Brain microvascular endothelial cell (primary cell): ENCODE measurements around the gene CPXM2.

Experiments
- DNase-seq: peaks from one replicate; pipeline ENCODE4 v3.0.0-alpha.2; 2020
- H3K27ac ChIP-seq: fragments of 250-450 bp; sonication (Bioruptor Pico); 2 replicates; pipeline ENCODE4 v1.5.1; 2020; ENCODE audit warnings: mild to moderate bottlenecking, moderate library complexity
- H3K27me3 ChIP-seq: fragments of 250-450 bp; sonication (Bioruptor Pico); replicated peaks from 2 replicates; pipeline ENCODE4 v1.5.1; 2020; ENCODE audit warnings: mild to moderate bottlenecking
- H3K36me3 ChIP-seq: fragments of 250-450 bp; sonication (Bioruptor Pico); replicated peaks from 2 replicates; pipeline ENCODE4 v1.5.1; 2020; ENCODE audit warnings: mild to moderate bottlenecking
- H3K4me3 ChIP-seq: 2 replicates; pipeline ENCODE4 v1.5.1; 2011; ENCODE audit warnings: low read depth, mild to moderate bottlenecking, control low read depth, low read length, moderate library complexity
- CTCF ChIP-seq: IDR thresholded peaks from 2 replicates; pipeline ENCODE4 v1.5.1; 2011; ENCODE audit warnings: low read depth, mild to moderate bottlenecking, moderate library complexity, low read length, control low read depth, inconsistent platforms; ENCODE audit errors: missing control alignments
- in situ Hi-C: cut with HindIII; loops from 2 replicates; pipeline ENCODE4 v1.10.0; 2017; ENCODE audit warnings: low sequenced_read_pairs, low pct_ligation_motif_present

Gene CPXM2

GRCh38 chr10:123868038-123869019, 23.3 kb downstream of the CPXM2 start:
- no peak overlapping the region for H3K27ac ChIP-seq

GRCh38 chr10:123865880-123866279, 25.7 kb downstream of the CPXM2 start:
- H3K4me3 ChIP-seq: no peak overlapping the region
- no peaks in the 10 kb centered on the region for H3K27me3 ChIP-seq
- no peaks in the 10 kb centered on the region for H3K36me3 ChIP-seq
- no peak for DNase-seq
- in situ Hi-C loops: no loop called here
- TF ChIP-seq CTCF: no peak
- H3K27ac ChIP-seq: no peak overlapping the region

More at GRCh38 chr10:123868038-123869019, 23.3 kb downstream of the CPXM2 start:
- H3K4me3 ChIP-seq: no peak overlapping the region
- no peaks in the 10 kb centered on the region for H3K27me3 ChIP-seq
- DNase-seq: no peak
- in situ Hi-C loops: no loop called here
- H3K36me3 ChIP-seq: no peaks in the 10 kb centered on the region
- TF ChIP-seq CTCF: no peak

GRCh38 chr10:123865350-123865749, 26.3 kb downstream of the CPXM2 start:
- H3K4me3 ChIP-seq: no peak overlapping the region
- in situ Hi-C loops: no loop called here
- H3K36me3 ChIP-seq: no peaks in the 10 kb centered on the region
- no peaks in the 10 kb centered on the region for H3K27me3 ChIP-seq
- TF ChIP-seq CTCF: no peak
- DNase-seq: no peak
- no peak overlapping the region for H3K27ac ChIP-seq

DNA sequence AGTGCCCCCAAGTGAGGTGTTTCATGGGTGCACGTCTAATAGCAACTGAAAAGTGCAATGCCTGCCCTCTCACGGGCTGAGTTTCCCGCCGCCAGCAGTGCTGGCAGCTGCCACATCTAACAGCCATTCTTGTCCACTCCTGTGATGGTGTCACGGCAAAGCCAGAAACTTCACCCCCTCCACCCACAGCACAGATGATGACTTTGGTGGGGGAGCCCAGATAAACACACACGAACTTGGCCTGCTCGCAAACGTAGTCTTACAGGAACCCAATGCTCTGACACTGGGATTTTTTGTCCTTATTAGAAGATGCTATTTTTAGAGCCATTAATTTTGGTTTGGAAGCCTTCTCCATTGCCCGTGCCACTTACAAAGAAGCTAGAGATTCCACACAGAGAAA, 26.7 kb downstream of the CPXM2 start:
- no peak overlapping the region for H3K4me3 ChIP-seq
- no peak overlapping the region for H3K27ac ChIP-seq
- in situ Hi-C loops: no loop called here
- DNase-seq: no peak
- no peaks in the 10 kb centered on the region for H3K36me3 ChIP-seq
- no peak for TF ChIP-seq CTCF
- H3K27me3 ChIP-seq: no peaks in the 10 kb centered on the region

DNA sequence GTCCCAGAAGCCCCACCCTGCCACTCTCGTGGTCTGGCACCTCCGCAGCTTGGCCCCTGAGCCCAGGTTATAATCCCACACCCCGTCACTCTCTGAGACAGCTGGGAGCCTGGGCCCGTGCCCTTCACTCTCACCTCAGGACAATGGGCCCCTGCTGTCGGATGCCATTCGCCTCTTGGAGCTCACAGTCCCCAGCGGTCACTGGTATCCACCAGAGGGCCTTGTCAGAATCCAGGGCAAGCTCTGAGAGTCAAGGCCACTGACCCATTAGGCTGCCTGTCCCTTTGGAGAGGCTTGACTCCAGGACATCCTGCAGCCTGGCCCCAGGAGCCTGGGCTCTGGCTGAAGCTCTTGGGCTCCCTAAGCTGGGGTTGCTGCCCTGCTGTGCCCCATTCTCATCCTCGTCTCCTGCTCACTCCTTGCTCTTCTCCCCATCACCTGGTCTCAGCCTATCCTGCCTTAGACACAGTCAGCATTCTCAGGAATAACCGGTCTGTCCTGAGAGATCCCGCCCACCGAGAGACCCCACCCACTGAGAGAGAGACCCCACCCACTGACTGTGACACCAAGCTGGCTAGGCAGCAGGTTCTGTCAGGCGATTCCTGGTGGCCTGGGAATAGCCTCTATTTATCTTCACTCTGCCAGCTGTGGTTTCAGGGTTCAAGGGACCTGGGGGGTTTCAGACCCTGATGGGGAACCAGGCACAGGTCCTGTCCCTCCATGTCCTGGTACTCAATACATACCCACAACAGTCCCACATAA, 27.7 kb downstream of the CPXM2 start:
- no peak for DNase-seq
- no peaks in the 10 kb centered on the region for H3K36me3 ChIP-seq
- H3K27ac ChIP-seq: no peak overlapping the region
- H3K27me3 ChIP-seq: no peaks in the 10 kb centered on the region
- in situ Hi-C loops: no loop called here
- H3K4me3 ChIP-seq: no peak overlapping the region
- TF ChIP-seq CTCF: no peak
